Neural cell (in vitro differentiated cells): ENCODE results near the gene ITK. TPM values are rescaled to one million over a fixed set of nuclear protein-coding genes. Genes with fewer than 3 reads are reported as not detected.

Experiments used
- H2AFZ ChIP-seq: fragments of 200-600, 300-800 bp; sonication (generic), shearing (Covaris generic); 2 replicates; pipeline ENCODE4 v1.6.0; 2014; ENCODE audit warnings: low read depth, mild to moderate bottlenecking, antibody characterized with exemption, low read length, moderate library complexity
- H3F3A ChIP-seq: fragments of 200-600 bp; shearing (Covaris generic); 2 replicates; pipeline ENCODE4 v1.6.1; 2016; ENCODE audit warnings: mild to moderate bottlenecking, moderate library complexity, mixed read lengths, antibody characterized with exemption, low read length; ENCODE audit not compliant: insufficient read depth, poor library complexity, severe bottlenecking
- H3K27ac ChIP-seq: fragments of 200-600, 300-800 bp; sonication (generic), shearing (Covaris generic); 2 replicates; pipeline ENCODE4 v1.5.1; 2014; ENCODE audit warnings: mild to moderate bottlenecking, low read length, moderate library complexity
- H3K27me3 ChIP-seq: fragments of 300-800, 200-600 bp; sonication (generic), shearing (Covaris generic); 2 replicates; pipeline ENCODE4 v1.6.0; 2014; ENCODE audit warnings: mild to moderate bottlenecking, low read depth, low read length, moderate library complexity; ENCODE audit not compliant: insufficient read depth
- H3K36me3 ChIP-seq: fragments of 300-800, 200-600 bp; sonication (generic), shearing (Covaris generic); 2 replicates; pipeline ENCODE4 v1.5.1; 2014; ENCODE audit warnings: mild to moderate bottlenecking, antibody characterized with exemption, low read length, moderate library complexity; ENCODE audit not compliant: insufficient read depth
- H3K4me2 ChIP-seq: fragments of 300-800, 200-600 bp; sonication (generic), shearing (Covaris generic); 2 replicates; pipeline ENCODE4 v1.6.0; 2014; ENCODE audit warnings: mild to moderate bottlenecking, low read length
- H3K4me3 ChIP-seq: fragments of 300-800, 200-600 bp; sonication (generic), shearing (Covaris generic); 2 replicates; pipeline ENCODE4 v1.5.1; 2014; ENCODE audit warnings: mild to moderate bottlenecking, low read length, moderate library complexity
- H3K79me2 ChIP-seq: fragments of 200-600 bp; shearing (Covaris generic); replicated peaks from 2 replicates; pipeline ENCODE4 v1.6.0; 2014; ENCODE audit warnings: mild to moderate bottlenecking, low read length, moderate library complexity; ENCODE audit not compliant: insufficient read depth
- H3K9ac ChIP-seq: fragments of 300-800, 200-600 bp; sonication (generic), shearing (Covaris generic); 2 replicates; pipeline ENCODE4 v1.6.1; 2016; ENCODE audit warnings: mild to moderate bottlenecking, low read length, mixed read lengths
- H3K9me2 ChIP-seq: fragments of 200-600 bp; shearing (Covaris generic); 2 replicates; pipeline ENCODE4 v1.6.1; 2016; ENCODE audit warnings: mild to moderate bottlenecking, low read length, mixed read lengths; ENCODE audit not compliant: insufficient read depth
- H3K9me3 ChIP-seq: fragments of 200-600, 300-800 bp; sonication (generic), shearing (Covaris generic); 2 replicates; pipeline ENCODE4 v1.6.1; 2016; ENCODE audit warnings: mild to moderate bottlenecking, mixed run types, low read length, moderate library complexity, mixed read lengths
- H4K20me1 ChIP-seq: fragments of 200-600 bp; shearing (Covaris generic); 2 replicates; pipeline ENCODE4 v1.6.1; 2016; ENCODE audit warnings: mild to moderate bottlenecking, mixed run types; ENCODE audit not compliant: insufficient read depth
- CTCF ChIP-seq: fragments of 450-650 bp; IDR thresholded peaks from 2 replicates; pipeline ENCODE4 v1.5.1; 2014; ENCODE audit warnings: antibody characterized with exemption, mild to moderate bottlenecking, moderate library complexity; ENCODE audit not compliant: poor library complexity, severe bottlenecking
- EP300 ChIP-seq: fragments of 450-650 bp; conservative IDR thresholded peaks from 2 replicates; pipeline ENCODE4 v1.6.1; 2014; ENCODE audit warnings: antibody characterized with exemption, mild to moderate bottlenecking, moderate library complexity; ENCODE audit not compliant: poor library complexity, severe bottlenecking
- EZH2 ChIP-seq: fragments of 200-600, 300-800 bp; shearing (Covaris generic), sonication (generic); IDR thresholded peaks from 2 replicates; pipeline ENCODE4 v1.6.1; 2014; ENCODE audit warnings: antibody characterized with exemption, low read length, borderline replicate concordance, mild to moderate bottlenecking; ENCODE audit not compliant: insufficient read depth, poor library complexity, severe bottlenecking
- MXI1 ChIP-seq: fragments of 450-650 bp; conservative IDR thresholded peaks from 2 replicates; pipeline ENCODE4 v1.6.1; 2014; ENCODE audit warnings: antibody characterized with exemption, mild to moderate bottlenecking; ENCODE audit not compliant: poor library complexity, severe bottlenecking
- POLR2AphosphoS5 ChIP-seq: IDR thresholded peaks from 2 replicates; pipeline ENCODE4 v1.6.1; 2012
- RAD21 ChIP-seq: fragments of 450-650 bp; conservative IDR thresholded peaks from 2 replicates; pipeline ENCODE4 v1.6.1; 2014; ENCODE audit warnings: antibody characterized with exemption, mild to moderate bottlenecking, moderate library complexity
- REST ChIP-seq: IDR thresholded peaks from 2 replicates; pipeline ENCODE4 v1.6.1; 2012; ENCODE audit warnings: borderline replicate concordance
- SMC3 ChIP-seq: fragments of 450-650 bp; conservative IDR thresholded peaks from 2 replicates; pipeline ENCODE4 v1.6.1; 2014; ENCODE audit warnings: antibody characterized with exemption, mild to moderate bottlenecking, moderate library complexity; ENCODE audit not compliant: poor library complexity
- TAF1 ChIP-seq: IDR thresholded peaks from 2 replicates; pipeline ENCODE4 v1.6.1; 2012; ENCODE audit warnings: low read depth
- polyA plus RNA-seq: library from polyadenylated mRNA; depleted of rRNA; stranded (reverse); fragments of >200 nt; gene quantifications from 2 replicates; pipeline ENCODE4 v1.2.3, GENCODE V29; 2014

Gene ITK
- polyA plus RNA-seq, 1 donor from 2014 or later: not detected

GRCh38 chr5:157193699-157194424 is 13.2 kb downstream of the ITK start:
- Histone ChIP-seq H3K9ac (no peak overlapping the region), H2AFZ (no peak overlapping the region), H3K4me2 (no peak overlapping the region), H3F3A (no peaks in the 10 kb centered on the region), H3K4me3 (no peak overlapping the region), H3K27me3 (no peaks in the 10 kb centered on the region), H3K36me3 (no peaks in the 10 kb centered on the region), H4K20me1 (no peaks in the 10 kb centered on the region), H3K27ac (no peak overlapping the region), H3K9me3 (no peaks in the 10 kb centered on the region), H3K9me2 (no peaks in the 10 kb centered on the region), H3K79me2 (no peaks in the 10 kb centered on the region)
- TF ChIP-seq RAD21: no peak
- TF ChIP-seq MXI1: no peak
- TF ChIP-seq CTCF: no peak
- no peak for TF ChIP-seq SMC3
- no peak for TF ChIP-seq EP300
- no peak for TF ChIP-seq TAF1
- no peak for TF ChIP-seq REST
- TF ChIP-seq EZH2: no peak
- no peak for TF ChIP-seq POLR2AphosphoS5

DNA sequence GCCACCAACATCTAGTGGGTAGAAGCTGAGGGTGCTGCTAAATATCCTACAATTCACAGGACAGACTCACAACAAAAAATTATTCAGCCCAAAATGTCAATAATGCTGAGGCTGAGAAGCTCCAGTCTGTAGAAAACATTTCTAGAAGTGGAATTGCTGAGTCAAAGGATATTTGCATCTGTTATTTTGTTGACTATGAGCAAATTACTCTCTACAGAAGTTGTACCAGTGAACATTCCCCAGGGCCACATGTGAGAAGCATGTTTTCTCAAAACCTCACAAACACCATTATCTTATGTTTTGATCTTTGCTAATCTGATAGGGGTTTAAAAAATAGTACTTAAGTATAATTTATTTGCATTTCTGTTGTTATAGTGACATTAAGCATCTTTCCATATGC is 15.4 kb downstream of the ITK start:
- no peaks in the 10 kb centered on the region for H3F3A ChIP-seq

More for the DNA sequence above, 15.4 kb downstream of the ITK start:
- H3K9me3 ChIP-seq: no peaks in the 10 kb centered on the region
- no peaks in the 10 kb centered on the region for H3K9me2 ChIP-seq
- no peak overlapping the region for H3K27ac ChIP-seq
- no peaks in the 10 kb centered on the region for H3K79me2 ChIP-seq
- no peaks in the 10 kb centered on the region for H3K27me3 ChIP-seq
- H3K4me2 ChIP-seq: no peak overlapping the region
- H3K4me3 ChIP-seq: no peak overlapping the region
- no peaks in the 10 kb centered on the region for H4K20me1 ChIP-seq
- no peak overlapping the region for H3K9ac ChIP-seq
- TF ChIP-seq EP300 (no peak), EZH2 (no peak), MXI1 (no peak), TAF1 (no peak), POLR2AphosphoS5 (no peak), RAD21 (no peak), CTCF (no peak), SMC3 (no peak), REST (no peak)
- no peak overlapping the region for H2AFZ ChIP-seq
- H3K36me3 ChIP-seq: no peaks in the 10 kb centered on the region
